Measurements from ENCODE around the gene PRPF6.
A peak's percentile ranks its signal among the peaks of the same experiment; 100 is the strongest.
"Not testable (repeated sequence)": the region's sequence is repeated elsewhere in the genome, so short reads cannot be mapped to it uniquely, and the experiment has no call there.

Gene PRPF6

GRCh38 chr20:63973636-63974401 is 7.1 kb upstream of the PRPF6 start:
- DNase-seq (ENCODE audit: low spot score) = peak; percentile 94

DNA sequence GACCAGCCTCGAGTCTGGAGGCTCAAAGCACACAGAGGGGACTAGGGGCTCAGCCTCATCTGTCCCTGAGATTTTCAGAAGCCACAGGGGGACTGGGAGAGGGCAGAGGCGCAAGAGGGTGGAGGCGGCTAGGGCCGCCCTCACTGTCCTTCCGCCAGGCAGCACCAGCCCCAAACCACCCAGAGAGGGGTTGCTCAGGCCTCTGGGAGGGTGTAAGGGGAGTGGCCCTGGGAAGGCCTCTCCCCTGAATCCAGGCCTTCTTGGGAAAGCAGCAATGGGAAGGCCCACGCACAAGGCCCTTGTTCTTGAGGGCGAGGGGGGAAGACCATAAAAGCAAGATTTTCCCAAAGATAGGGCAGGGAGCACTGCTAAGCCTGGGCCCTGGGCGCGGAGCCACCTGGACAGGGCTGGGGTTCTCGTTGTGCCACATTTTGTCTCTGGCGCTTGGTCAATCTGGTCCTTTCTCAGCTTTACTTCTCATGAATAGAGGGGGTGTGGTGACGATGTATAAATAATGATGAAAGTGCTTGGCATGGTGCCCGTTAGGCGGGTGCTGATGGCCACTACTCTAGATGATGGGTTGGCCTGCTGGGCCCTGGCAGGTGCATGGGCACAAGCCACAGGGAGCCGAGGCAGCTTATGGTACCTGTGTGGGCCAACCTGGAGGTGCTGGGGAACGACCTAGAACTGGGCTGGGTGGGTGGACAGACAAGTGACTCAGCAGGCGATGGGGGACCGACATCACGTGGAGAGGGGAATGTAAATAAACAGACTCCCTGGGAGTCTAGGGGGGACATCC is 6.3 kb upstream of the PRPF6 start:
- no peak for DNase-seq (ENCODE audit: low spot score)

DNA sequence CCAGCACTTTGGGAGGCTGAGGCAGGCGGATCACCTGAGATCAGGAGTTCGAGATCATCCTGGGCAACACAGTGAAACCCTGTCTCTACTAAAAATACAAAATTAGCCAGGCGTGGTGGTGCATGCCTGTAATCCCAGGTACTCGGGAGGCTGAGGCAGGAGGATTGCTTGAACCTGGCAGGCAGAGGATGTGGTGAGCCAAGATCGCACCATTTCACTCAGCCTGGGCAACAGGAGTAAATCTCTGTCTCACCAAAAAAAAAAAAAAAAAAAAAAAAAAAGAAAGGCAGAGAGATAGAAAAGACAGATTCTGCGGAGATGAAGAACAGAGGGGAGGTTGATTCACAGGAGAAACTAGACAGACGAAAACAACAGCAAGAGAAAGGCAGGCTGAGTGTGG is 4.4 kb upstream of the PRPF6 start:
- DNase-seq (ENCODE audit: low spot score) = not testable (repeated sequence)

- no peak for DNase-seq (ENCODE audit: low spot score)
These were observed 3.8 kb upstream of the PRPF6 start for GRCh38 chr20:63976980-63977738.

DNA sequence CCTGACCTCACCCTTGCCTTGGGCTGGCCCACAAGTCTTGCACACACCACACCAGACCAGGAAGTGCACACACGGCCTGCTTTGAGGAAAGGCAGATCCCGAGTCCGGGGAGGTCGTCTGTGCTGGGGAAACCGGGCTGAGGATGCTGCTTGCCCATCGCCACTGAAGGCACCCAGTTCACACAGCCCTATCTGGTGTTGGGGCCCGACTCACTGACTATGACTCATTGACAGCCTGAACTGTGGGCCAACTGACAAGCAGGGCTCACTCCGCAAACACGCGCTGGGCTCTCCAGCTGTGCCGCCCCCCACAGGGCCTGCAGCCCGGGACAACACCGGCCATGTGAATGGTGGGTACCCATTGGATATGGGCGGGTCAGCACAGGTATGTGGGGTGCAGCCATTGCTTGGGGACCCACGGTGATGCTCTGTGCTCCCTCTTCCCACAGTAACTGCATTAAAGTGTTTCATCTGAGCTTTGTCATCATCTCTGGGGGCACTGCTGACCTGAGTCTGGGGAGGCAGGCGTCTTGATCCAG is 3.1 kb upstream of the PRPF6 start:
- DNase-seq (ENCODE audit: low spot score) = peak; percentile 70

DNA sequence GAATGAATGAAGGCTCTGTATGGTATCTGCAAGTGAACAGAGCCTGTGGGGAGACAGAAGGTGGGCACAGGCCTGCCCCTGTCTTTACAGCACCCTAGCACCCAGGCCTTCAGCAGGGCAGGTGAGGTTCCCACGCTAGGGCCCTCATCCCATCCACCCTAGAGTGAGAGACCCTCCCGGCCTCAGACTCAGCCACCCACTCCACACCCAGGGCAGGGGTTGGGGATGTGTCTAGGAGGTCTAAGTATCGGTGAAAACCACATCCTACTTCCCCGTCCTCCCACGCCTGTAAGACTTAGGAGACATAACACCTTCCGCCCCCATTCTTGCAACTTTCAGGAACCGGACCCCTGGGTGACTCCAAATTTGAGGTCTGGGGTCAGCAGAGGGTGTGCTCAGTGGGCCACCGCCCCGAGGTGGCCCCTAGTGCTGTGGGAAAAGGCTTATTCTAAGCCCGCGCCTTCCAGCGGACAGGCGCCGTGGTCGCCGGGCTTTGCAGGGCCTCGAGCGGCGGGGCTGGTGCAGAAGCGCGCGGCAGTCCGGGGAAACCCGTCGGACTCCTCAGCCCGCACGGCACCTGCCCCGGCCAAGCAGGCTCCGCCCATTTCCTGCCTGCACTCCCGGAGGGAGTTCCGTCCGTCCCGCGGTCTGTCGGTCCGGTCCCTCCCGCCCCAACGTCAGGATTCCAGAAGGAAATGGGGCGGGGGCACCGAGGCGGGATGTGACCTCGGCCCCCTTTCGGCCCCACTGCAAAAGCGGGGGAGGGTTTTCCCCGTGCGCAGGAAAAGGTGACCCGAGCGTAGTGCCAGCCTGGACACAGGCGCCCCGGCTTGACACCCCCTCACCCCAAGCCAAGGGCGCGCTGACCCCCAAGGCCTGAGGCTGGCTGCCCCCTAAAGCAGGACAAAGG is 2.4 kb upstream of the PRPF6 start:
- no peak for DNase-seq (ENCODE audit: low spot score)

DNA sequence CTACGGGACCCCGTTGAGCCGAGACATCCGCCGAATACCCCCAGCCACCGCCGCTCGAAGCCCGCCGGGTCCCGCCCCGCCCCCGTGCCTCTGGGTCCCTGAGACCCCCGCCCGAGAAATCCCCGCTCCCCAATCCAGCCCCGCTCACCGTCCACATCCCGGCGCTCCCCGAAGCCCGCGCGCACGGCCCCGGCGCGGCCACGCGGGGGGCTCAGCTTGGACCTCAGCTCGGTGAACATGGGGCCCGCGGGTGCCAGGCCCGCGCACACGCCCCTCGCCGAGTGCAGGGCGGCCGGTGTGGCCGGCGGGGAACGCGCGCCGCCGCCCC is 1.7 kb upstream of the PRPF6 start:
- no peak for DNase-seq (ENCODE audit: low spot score)

GRCh38 chr20:63979557-63980316 is 1.2 kb upstream of the PRPF6 start, which contains the start of gene SAMD10:
TSS of gene SAMD10 (minus strand) at chr20:63979642. CDS start at chr20:63979467, 175 bp downstream.
- peak; percentile 48 for DNase-seq (ENCODE audit: low spot score)

DNA sequence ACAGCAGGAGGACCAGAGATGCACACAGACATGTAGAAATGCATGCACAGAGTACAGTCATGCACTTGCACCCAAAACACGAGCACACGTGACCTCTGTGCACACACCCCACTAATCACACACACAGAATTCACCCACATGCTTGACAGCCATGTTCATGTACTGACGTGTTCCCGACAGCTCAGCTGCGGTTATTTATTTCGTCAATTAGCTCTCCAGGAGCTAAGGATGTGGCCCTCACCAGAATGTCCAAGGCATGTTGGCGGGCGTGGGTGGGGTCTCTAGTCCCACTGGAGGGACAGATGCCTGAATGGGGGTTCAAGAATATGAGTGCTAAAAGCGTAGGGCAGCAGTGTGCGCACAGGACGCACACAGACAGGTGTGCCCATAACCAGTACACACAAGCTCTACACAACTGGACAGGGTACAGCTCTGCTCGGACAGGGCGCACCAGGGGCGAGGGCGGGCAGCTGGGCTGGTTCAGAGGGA is 571 bp upstream of the PRPF6 start:
- DNase-seq (ENCODE audit: low spot score) = no peak

DNA sequence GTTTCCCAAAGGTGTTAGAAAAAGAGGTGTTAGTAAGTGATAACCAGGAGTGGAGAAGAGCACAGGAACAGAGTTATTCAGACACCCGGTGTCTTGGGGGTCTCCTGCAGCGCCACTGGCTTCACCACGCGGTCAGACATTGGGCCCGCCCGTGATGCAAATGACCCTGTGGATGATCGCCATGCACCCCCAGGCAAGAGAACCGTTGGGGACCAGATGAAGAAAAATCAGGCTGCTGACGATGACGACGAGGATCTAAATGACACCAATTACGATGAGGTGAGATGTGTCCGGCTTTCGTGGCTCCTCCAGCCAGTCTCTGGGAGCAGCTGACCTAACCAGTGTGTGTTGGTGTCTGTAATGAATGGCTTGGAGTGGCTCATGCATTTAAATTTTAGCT is 2.0 kb downstream of the PRPF6 start:
- no peak for DNase-seq (ENCODE audit: low spot score)

DNA sequence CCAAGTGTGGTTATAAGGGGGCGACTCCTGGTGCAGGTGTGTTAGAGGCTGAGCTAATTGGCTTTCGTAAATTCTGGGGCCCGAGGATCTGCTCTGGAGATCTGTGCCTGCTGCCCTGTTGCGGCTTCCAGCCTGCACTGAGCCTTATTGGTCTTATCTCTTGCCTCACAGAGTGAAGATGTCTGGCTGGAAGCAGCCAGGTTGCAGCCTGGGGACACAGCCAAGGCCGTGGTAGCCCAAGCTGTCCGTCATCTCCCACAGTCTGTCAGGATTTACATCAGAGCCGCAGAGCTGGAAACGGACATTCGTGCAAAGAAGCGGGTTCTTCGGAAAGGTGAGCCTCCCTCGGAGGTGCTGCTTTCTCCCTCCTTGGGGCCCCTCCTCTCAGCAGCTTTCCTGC is 20.0 kb downstream of the PRPF6 start:
- DNase-seq (ENCODE audit: low spot score) = no peak

DNA sequence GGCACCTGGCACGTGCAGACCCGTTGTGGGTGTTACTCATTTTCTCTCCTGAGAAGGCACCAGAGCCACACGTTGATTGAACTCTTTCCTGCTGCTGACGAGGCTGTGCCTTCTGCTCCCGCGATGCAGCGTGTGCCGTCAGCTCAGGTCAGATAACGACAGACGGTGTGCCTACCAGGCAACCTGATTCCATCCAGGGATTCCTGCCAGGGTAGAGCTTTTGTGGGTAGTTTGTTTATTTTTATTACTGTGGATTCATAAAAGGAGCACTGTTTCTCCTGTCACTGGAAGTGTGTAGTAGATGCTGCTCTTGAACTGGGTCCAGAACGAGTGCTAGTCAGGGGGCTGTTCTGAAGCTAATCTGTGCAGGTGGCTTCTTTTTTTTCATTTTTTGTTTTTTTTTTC is 20.7 kb downstream of the PRPF6 start:
- no peak for DNase-seq (ENCODE audit: low spot score)

DNA sequence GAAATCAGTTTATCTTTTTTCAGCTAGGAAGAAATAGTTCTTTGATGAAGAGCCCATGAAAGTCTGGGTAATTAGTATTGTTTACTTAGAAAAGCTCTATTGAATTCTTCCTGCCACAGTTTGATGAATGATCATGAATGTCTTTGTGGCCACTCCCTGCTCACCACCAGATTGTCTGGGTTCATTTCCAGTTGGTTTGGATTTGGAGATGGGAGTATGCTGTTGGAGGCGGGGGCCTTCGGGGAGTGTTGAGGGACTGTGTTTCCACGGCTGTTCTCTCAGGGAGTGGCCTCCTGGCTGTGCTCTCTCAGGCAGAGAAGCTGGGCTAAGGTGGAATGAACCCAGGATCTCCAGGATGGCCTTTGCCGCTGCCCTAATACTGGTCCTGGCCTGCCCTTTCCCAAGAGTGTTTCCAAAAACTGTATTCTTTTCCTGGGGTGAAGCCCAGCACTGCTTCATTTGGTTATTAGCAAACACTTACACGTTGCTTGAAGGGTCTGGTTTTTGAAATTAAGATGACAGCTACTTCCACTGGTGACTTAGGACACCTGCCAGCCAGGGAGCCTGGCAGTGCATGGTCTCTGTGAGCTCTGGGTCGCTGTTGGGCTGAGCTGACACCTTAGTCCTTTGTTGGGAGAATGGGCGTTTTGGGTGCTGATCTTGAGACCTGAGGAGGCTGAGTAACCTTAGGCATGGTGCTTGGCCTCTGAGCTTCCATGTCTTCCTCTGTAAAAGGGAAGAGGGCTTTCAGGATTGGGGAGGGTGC is 23.2 kb downstream of the PRPF6 start:
- DNase-seq (ENCODE audit: low spot score) = no peak

GRCh38 chr20:64005394-64005793 is 24.5 kb downstream of the PRPF6 start:
- DNase-seq (ENCODE audit: low spot score) = no peak

- no peak for DNase-seq (ENCODE audit: low spot score)
These were observed 25.6 kb downstream of the PRPF6 start for GRCh38 chr20:64006490-64006889.

DNA sequence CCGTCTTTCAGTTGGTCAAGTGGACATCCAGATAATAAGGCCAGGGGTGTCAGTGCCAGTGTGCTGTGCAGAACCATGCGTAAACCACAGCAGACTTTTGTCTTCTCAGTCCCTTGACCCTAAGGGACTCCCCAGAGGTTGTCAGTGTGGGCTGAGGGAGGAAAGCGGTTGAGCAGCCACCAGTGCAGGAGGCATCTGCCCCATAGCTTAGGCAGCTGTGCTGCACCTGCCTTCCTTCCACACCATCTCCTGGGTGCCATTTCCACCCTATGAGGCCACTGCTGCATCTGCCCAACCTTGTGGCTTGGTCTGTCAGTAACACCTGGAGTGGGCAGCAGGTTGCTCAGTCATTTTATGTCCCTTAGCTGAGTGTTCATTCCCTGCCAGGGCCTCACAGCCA is 26.0 kb downstream of the PRPF6 start:
- no peak for DNase-seq (ENCODE audit: low spot score)

GRCh38 chr20:64009811-64010387 is 29.0 kb downstream of the PRPF6 start:
- no peak for DNase-seq (ENCODE audit: low spot score)

- DNase-seq (ENCODE audit: low spot score) = no peak
These were observed 29.8 kb downstream of the PRPF6 start for GRCh38 chr20:64010711-64011237.

- no peak for DNase-seq (ENCODE audit: low spot score)
These were observed 30.4 kb downstream of the PRPF6 start for GRCh38 chr20:64011366-64011779.
